Measurements from ENCODE around the gene ADGRG3.
"Not testable (repeated sequence)": the region's sequence is repeated elsewhere in the genome, so short reads cannot be mapped to it uniquely, and the experiment has no call there.

DNA sequence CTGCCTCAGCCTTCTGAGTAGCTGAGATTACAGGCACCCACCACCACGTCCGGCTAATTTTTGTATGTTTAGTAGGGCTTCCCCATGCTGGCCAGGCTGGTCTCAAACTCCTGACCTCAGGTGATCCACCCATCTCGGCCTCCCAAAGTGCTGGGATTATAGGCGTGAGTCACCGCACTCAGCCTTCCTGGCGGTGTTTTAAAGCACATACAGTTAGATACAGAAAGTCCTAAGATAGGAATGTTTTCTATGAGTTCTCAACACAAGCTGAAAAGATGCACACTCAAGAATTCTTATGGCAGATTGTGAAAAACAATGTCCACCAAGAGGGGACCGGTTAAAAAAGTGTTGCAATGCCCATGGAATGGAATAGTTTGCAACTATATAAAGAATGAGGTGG is 3.3 kb downstream of the ADGRG3 start:
- TF ChIP-seq EZH2 (IDR thresholded peaks at IDR 0.05; ENCODE audit: insufficient read depth, poor library complexity, severe bottlenecking); EZH2phosphoT487 (IDR thresholded peaks at IDR 0.05; ENCODE audit: insufficient read depth, low read depth): not testable (repeated sequence)
